SKM-1 (cell line): Measurements from ENCODE around the gene ARL15.
A peak's percentile ranks its signal among the peaks of the same experiment; 100 is the strongest.

Experiments
- DNase-seq: peaks from one replicate; lab custom pipeline; 2025; ENCODE audit not compliant: unreplicated experiment; lab: John Stamatoyannopoulos, UW

ARL15 gene

GRCh38 chr5:54162184-54162583, 148.2 kb downstream of the ARL15 start:
- DNase-seq = no peak

DNA sequence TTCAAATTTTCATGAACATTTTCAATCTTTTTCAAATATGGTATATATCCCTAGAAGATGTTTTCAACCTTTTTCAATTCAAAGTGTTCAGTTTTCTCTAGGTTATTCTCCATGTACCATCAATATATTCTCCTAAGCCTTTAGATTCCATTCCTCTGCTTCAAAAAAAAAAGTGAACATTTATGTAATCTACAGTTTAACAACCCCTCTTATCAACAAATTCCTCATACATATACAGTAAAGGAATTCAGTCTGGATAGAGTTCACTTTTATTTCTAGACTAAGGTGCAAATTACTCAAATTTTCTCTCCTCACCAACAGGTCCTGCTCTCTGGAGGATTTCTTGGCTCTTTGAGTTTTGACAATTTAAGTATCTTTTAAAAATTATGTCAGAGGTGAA, 150.0 kb downstream of the ARL15 start:
- no peak for DNase-seq

DNA sequence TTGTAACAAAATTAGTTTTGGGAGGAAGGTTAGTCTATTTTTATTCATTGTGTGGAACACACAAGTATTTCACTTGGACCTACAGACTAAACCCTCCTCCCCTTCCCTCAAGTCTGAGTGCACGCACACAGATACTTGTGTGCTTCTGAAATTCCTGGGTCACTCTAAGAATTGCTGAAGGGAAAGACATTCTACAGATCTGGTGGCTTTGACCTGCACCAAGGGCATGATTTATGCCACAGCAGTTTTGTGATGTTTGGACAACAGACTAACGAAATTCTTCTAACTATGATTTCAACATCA, 150.5 kb downstream of the ARL15 start:
- no peak for DNase-seq

- DNase-seq = peak; percentile 36
Measured at GRCh38 chr5:54159153-54159892, 151.1 kb downstream of the ARL15 start.

GRCh38 chr5:54156577-54156976, 153.8 kb downstream of the ARL15 start:
- DNase-seq = no peak

- no peak for DNase-seq
Measured at GRCh38 chr5:54150841-54151240, 159.5 kb downstream of the ARL15 start.

GRCh38 chr5:54148858-54149257, 161.5 kb downstream of the ARL15 start:
- no peak for DNase-seq

DNA sequence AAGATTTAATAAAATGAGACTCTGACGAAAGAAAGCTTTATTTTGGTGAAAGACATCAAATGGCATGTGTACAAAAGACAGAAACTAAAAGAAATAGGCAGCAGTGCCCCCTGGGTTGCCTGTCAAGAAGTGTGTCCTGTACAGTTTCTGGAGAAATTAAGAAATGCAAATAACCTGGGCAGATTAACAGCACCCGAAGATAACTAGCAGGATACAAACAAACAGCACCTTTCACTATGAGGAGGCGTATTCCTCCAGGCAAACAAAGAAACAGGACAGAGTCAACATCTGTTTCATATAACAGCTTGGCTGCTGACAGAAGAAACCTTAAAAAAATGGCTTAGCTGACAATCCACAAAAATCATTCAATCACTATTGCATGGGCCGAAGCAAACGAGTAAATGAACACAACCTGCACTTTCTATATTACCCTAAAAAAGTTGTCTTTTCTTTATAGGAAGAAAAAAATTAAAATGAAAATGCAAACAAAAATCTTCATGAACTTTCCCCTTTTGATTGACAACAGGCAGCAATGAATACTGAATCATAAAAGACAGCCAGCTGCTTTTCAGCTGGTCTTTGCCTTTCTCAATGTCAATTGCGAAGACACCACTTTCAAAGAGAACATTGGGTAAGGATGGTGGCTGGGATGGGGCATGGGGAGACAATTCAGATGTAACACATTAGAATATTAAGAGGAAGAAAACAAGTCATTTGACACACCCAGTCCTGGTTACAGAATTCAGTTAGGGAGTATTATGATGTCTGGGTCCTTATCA, 162.1 kb downstream of the ARL15 start:
- DNase-seq = no peak

- no peak for DNase-seq
Measured at GRCh38 chr5:54146916-54147315, 163.5 kb downstream of the ARL15 start.

DNA sequence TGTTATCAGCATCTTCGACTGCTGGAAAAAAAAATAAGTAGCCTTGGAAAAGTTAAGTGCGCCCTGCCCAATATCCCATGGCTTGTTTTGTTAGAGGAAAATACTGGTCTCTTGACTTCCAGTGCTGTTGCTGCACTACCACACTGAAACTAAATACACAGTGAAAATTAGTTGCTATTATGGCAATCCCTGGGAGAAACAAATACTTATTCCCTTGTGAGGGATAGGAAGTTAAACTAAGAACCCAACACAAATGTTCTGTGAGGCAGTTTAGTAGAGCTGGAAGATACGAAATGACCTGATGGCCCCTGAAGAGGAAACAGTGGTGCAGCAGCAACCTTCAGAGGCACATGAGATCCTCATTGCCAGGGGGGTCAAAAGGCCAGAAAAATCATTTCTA, 164.0 kb downstream of the ARL15 start:
- no peak for DNase-seq

DNA sequence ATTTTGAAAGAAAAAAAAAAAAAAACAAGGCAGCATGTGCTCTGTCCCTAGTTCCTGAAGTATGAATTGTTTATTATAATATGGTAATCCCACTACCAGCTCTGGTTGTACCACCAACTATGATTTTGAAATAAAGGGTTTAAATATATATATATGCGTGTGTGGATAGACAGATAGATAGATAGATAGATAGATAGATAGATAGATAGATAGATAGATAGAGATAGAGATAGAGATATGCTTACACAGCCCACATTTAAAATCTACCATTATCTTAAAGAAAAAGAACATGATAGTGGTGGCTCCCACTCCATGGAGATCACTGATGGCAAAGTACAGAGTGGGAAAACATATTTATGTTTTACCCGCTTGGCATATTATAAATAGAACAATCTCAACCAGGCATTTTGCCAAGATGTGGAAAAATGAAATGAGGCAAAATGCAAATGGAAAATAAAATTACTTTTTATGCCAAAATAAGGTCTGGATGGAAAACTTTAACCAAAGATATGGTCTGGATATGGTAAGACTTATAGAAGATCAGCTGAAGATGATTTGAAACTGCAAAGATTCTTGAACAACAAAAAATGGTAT, 170.0 kb downstream of the ARL15 start:
- no peak for DNase-seq

- DNase-seq = no peak
Measured at GRCh38 chr5:54136516-54137440, 173.6 kb downstream of the ARL15 start.

DNA sequence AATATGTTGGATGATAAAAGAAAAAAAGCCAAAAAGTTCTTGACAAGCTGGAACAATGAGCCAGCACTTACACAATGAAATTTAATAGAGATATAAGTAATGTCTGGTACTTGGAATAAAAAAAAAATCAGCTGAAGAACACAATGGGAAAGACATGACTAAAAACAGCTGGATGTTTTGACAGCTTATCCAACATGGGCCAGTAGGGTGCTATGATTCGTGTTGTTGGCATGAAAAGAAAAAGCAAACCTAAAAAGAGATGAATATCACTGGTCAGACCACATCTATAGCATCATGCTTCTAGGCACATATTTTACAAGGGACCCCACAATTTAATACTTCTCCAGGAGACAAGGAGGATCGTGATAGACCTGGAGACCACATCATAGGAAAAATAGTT, 175.3 kb downstream of the ARL15 start:
- DNase-seq = no peak

DNA sequence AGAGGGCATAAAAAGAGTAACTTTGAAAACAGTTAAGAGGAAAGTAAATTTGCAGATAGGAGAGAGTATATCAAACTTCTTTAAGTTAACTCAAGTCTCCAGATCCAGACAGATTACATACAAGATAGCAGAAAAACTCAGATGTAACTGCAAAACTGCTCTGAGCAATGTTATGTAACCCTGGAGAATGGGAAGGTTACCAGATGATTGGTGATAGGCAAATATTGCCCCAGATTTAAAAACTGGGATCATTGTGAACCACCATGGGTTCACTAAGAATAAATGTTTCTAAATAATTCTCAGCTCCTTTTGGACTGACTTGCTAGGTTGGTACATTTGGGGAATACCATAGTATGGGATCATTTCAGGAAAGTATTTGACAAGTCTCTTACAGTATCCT, 176.5 kb downstream of the ARL15 start:
- no peak for DNase-seq

GRCh38 chr5:54120473-54120872, 189.9 kb downstream of the ARL15 start:
- no peak for DNase-seq

GRCh38 chr5:54117957-54118356, 192.4 kb downstream of the ARL15 start:
- no peak for DNase-seq

DNA sequence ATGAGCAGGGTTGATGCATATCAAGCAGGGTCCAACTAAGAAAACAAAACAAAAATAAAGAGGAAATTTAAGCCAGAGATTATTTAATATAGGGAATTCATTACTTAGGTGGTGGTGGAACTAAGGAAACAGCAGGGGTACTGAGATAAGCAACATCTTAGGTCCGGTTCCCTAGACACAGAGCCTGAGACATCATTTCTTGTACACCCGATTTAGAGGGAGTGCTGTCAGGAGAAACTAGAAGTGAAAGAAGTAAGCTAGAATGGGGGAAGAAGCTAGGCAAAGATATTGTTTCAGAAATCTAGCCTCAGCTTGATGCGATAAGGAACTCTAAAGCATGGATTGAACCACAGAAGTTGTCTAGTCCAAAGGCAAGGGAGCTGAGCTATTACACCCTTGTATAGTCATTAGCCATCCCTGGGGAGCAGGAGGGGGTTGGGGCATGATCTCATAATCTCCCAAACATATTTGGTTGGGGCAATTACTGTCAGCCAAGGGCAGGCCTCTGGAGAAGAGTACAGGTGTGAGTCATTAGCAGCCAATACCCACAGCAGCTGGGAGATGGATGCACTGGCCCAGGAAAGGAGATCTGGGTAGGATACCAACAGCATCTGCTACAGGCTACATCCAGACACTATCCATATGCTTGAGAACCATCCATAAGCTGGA, 194.5 kb downstream of the ARL15 start:
- DNase-seq = no peak

DNA sequence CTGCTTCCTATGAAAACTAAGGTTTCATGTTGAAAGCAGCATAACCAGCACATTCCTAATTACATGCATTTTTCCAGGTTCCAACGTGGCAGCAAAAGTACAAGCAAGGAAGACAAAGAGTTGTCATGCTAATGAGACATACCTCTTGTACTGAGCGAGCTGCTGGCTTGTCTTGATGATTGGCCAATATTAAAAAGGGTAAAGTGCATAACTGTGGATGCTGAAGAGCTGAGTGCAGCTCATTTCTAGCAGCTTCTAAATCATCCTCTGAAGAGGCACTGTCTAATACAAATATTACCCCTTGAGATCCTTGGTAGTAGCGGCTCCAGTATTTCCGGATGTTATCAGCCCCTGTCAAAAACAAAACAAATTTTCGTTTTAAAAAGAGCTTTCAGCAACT, 197.3 kb downstream of the ARL15 start:
- DNase-seq = no peak

DNA sequence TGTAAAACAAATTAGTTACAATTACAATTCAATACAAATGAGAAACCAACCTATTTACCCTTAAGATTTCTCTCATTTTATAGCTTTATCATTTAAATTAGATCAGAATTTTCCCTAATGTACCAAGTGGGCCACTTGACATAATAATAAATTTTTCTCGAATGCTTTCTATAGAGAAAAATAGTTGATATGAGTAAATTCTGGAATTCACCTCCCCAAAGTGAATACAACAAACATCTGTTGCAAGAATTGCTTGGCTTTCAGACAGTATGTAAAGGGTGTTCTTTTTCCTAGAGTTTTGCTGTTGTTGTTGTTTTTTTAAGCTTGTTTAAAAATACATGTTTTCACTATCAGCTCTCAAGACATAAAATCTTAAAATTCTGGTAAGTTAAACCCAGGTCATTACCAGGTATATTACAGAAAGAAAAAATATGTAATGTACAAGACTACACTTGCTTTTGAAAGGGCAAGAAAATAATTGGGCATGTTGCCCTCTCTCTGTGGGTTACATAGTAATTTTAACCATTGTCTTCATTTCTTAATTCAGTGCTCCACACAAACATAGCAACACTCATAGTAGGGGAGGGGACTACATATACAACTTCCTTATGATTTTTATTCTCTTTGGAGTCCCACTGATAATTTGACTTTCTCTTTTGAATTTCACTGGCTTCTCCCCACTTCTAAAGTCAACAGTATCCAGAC, 200.6 kb downstream of the ARL15 start:
- no peak for DNase-seq

DNA sequence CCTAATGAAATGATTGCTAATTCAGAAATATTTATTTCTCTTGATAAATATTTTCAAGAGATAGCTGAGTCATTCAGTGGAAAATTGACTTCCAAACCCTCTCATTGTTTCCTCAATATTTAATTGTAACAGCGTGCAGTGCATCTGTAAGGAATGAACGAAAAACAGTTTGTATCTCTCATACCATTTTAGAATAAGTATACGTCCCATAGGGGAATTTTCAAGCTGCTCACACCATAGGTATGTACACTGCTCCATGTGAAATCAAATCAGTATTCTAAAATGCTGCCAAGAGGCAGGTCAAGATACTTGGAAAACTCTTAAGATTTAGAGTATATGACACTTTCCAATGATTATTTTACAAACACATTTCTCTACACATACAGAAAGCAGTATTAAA, 202.2 kb downstream of the ARL15 start:
- no peak for DNase-seq
